MM.1S (cell line): ENCODE measurements around the gene TLE3.

Experiments
- DNase-seq: peaks from one replicate; pipeline ENCODE4 v3.0.0-alpha.2; 2015
- H2AFZ ChIP-seq: fragments of 300-600 bp; sonication (generic); 2 replicates; pipeline ENCODE4 v1.6.0; 2016; ENCODE audit warnings: antibody characterized with exemption, low read length
- H3F3A ChIP-seq: fragments of 300-600 bp; sonication (generic); 2 replicates; pipeline ENCODE4 v1.6.1; 2016; ENCODE audit warnings: mild to moderate bottlenecking, antibody characterized with exemption, low read length, moderate library complexity, mixed read lengths; ENCODE audit not compliant: insufficient read depth
- H3K27ac ChIP-seq: fragments of 300-600 bp; sonication (generic); 2 replicates; pipeline ENCODE4 v1.5.1; 2016; ENCODE audit warnings: mild to moderate bottlenecking, low read length
- H3K27me3 ChIP-seq: fragments of 300-600 bp; sonication (generic); replicated peaks from 2 replicates; pipeline ENCODE4 v1.6.0; 2016; ENCODE audit warnings: low read length; ENCODE audit not compliant: insufficient read depth
- H3K36me3 ChIP-seq: fragments of 300-600 bp; sonication (generic); replicated peaks from 2 replicates; pipeline ENCODE4 v1.6.1; 2016; ENCODE audit warnings: mild to moderate bottlenecking, low read length, mixed read lengths; ENCODE audit not compliant: insufficient read depth
- H3K4me1 ChIP-seq: fragments of 300-600 bp; sonication (generic); 2 replicates; pipeline ENCODE4 v1.6.1; 2016; ENCODE audit warnings: low read length, mixed read lengths
- H3K4me2 ChIP-seq: fragments of 300-600 bp; sonication (generic); 2 replicates; pipeline ENCODE4 v1.6.0; 2016; ENCODE audit warnings: low read depth, low read length
- H3K4me3 ChIP-seq: fragments of 300-600 bp; sonication (generic); 2 replicates; pipeline ENCODE4 v1.5.1; 2016; ENCODE audit warnings: low read length, mixed read lengths
- H3K79me2 ChIP-seq: fragments of 300-600 bp; sonication (generic); 2 replicates; pipeline ENCODE4 v1.6.1; 2016; ENCODE audit warnings: mixed run types, low read length, mixed read lengths
- H3K9ac ChIP-seq: fragments of 300-600 bp; sonication (generic); 2 replicates; pipeline ENCODE4 v1.6.1; 2016; ENCODE audit warnings: low read length, mixed read lengths
- H3K9me2 ChIP-seq: fragments of 300-600 bp; sonication (generic); replicated peaks from 2 replicates; pipeline ENCODE4 v1.6.1; 2016; ENCODE audit warnings: mild to moderate bottlenecking, low read length, mixed read lengths; ENCODE audit not compliant: insufficient read depth
- H3K9me3 ChIP-seq: fragments of 300-600 bp; sonication (generic); replicated peaks from 2 replicates; pipeline ENCODE4 v1.6.1; 2016; ENCODE audit warnings: mild to moderate bottlenecking, low read length, mixed read lengths; ENCODE audit not compliant: insufficient read depth
- H4K20me1 ChIP-seq: fragments of 300-600 bp; sonication (generic); 2 replicates; pipeline ENCODE4 v1.6.1; 2016; ENCODE audit warnings: mild to moderate bottlenecking, low read length, moderate library complexity, mixed read lengths; ENCODE audit not compliant: insufficient read depth
- CTCF ChIP-seq: fragments of 300-600 bp; sonication (generic); IDR thresholded peaks from 2 replicates; pipeline ENCODE4 v1.5.1; 2016; ENCODE audit warnings: antibody characterized with exemption, low read length, mixed read lengths
- EZH2 ChIP-seq: fragments of 300-600 bp; sonication (generic); optimal IDR thresholded peaks from 2 replicates; pipeline ENCODE3; 2017; ENCODE audit warnings: low read depth, mild to moderate bottlenecking, antibody characterized with exemption, low read length, mixed read lengths
- EZH2phosphoT487 ChIP-seq: fragments of 300-600 bp; sonication (generic); IDR thresholded peaks from 2 replicates; pipeline ENCODE4 v1.6.1; 2018; ENCODE audit warnings: antibody characterized with exemption, low read length

Gene TLE3

GRCh38 chr15:70120958-70121623, 23.4 kb upstream of the TLE3 start:
- Histone ChIP-seq H3K9me2 (no peaks in the 10 kb centered on the region), H3K27me3 (no peaks in the 10 kb centered on the region), H3K36me3 (no peaks in the 10 kb centered on the region), H4K20me1 (no peaks in the 10 kb centered on the region), H3K4me2 (no peak overlapping the region), H2AFZ (no peak overlapping the region), H3K4me3 (no peak overlapping the region), H3F3A (no peaks in the 10 kb centered on the region), H3K4me1 (peaks cover 9% of the 10 kb centered on the region; the same call in 1 of the 2 replicates), H3K9me3 (no peaks in the 10 kb centered on the region), H3K27ac (no peak overlapping the region), H3K9ac (no peak overlapping the region), H3K79me2 (no peaks in the 10 kb centered on the region)
- TF ChIP-seq EZH2, result no peak
- no peak for TF ChIP-seq CTCF
- TF ChIP-seq EZH2phosphoT487, result no peak
- DNase-seq, result no peak

GRCh38 chr15:70119911-70120508, 22.3 kb upstream of the TLE3 start:
- Histone ChIP-seq H3K79me2 (no peaks in the 10 kb centered on the region), H3K27ac (no peak overlapping the region), H3K9me3 (no peaks in the 10 kb centered on the region), H3K9ac (no peak overlapping the region), H3F3A (no peaks in the 10 kb centered on the region), H2AFZ (no peak overlapping the region), H3K4me1 (no peaks in the 10 kb centered on the region), H3K36me3 (no peaks in the 10 kb centered on the region), H3K4me2 (no peak overlapping the region), H4K20me1 (no peaks in the 10 kb centered on the region), H3K27me3 (no peaks in the 10 kb centered on the region), H3K4me3 (no peak overlapping the region), H3K9me2 (no peaks in the 10 kb centered on the region)
- no peak for DNase-seq
- TF ChIP-seq CTCF (no peak), EZH2 (no peak), EZH2phosphoT487 (no peak)

- Histone ChIP-seq H3K36me3 (no peaks in the 10 kb centered on the region), H3K9me2 (no peaks in the 10 kb centered on the region), H3K9ac (no peak overlapping the region), H3K9me3 (no peaks in the 10 kb centered on the region), H3K4me3 (no peak overlapping the region), H4K20me1 (no peaks in the 10 kb centered on the region), H3K27ac (no peak overlapping the region), H2AFZ (no peak overlapping the region), H3F3A (no peaks in the 10 kb centered on the region), H3K27me3 (no peaks in the 10 kb centered on the region), H3K4me2 (no peak overlapping the region), H3K4me1 (no peaks in the 10 kb centered on the region), H3K79me2 (no peaks in the 10 kb centered on the region)
- DNase-seq, result no peak
- no peak for TF ChIP-seq EZH2
- no peak for TF ChIP-seq CTCF
- no peak for TF ChIP-seq EZH2phosphoT487
Observed at GRCh38 chr15:70118599-70118998, 20.9 kb upstream of the TLE3 start.
